GM12891 (cell line): ENCODE measurements around the gene INPP4A.

ENCODE experiments used
- POLR2A ChIP-seq: IDR thresholded peaks from 2 replicates; pipeline ENCODE4 v1.6.1; 2011; ENCODE audit warnings: low read depth, low read length, control low read depth
- POLR2AphosphoS5 ChIP-seq: IDR thresholded peaks from 2 replicates; pipeline ENCODE4 v1.6.1; 2011; ENCODE audit warnings: low read depth, low read length, control low read depth

GRCh38 chr2:98507891-98508708 lies 63.4 kb downstream of the INPP4A start:
- TF ChIP-seq POLR2AphosphoS5 (no peak; the same call in 1 of the 2 replicates), POLR2A (no peak)
